HCT116 (cell line): ENCODE results near the gene FSCN2. TPM values are rescaled to one million over a fixed set of nuclear protein-coding genes. Genes with fewer than 3 reads are reported as not detected.

Source experiments
- ATAC-seq: fragments of 200-7000 bp; cut with Tn5 transposase; 2 replicates; pipeline ENCODE4 v1.9.1; 2020; ENCODE audit warnings: mild to moderate bottlenecking, moderate library complexity
- BruUV-seq: library from RNA; stranded (reverse); fragments of 400-500 nt; replicated peaks from 2 replicates; lab custom pipeline; 2021; lab: Mats Ljungman, UMichigan
- CTCF ChIA-PET: fragments of 300-600 bp; sonication (Branson Sonifier 250); formaldehyde crosslinking; loops from one replicate; lab custom pipeline; 2021; ENCODE audit warnings: antibody characterized with exemption; lab: Charles Lee
- POLR2A ChIA-PET: fragments of 300-600, 350-600 bp; sonication (Branson Sonifier 250); formaldehyde crosslinking; loops from one replicate; lab custom pipeline; 2021; ENCODE audit warnings: antibody characterized with exemption; lab: Charles Lee
- RAD21 ChIA-PET, 2 experiments: fragments of 300-600 bp; sonication (Branson Sonifier 250); formaldehyde crosslinking; loops; one replicate each; lab custom pipeline; 2023; ENCODE audit warnings: low total read pairs in 2 of 2; ENCODE audit not compliant: uncharacterized antibody in 2 of 2, unreplicated experiment in 2 of 2, low non-redundant PET in 1 of 2; lab: Charles Lee
- DNase-seq: peaks from one replicate; pipeline ENCODE4 v3.0.0-alpha.2; 2010; ENCODE audit warnings: low read depth, low spot score
- H2AFZ ChIP-seq: fragments of 200-600 bp; shearing (Covaris generic), sonication (generic); 2 replicates; pipeline ENCODE4 v1.6.1; 2017; ENCODE audit warnings: low read depth, mixed run types, mixed read lengths, antibody characterized with exemption, low read length; ENCODE audit not compliant: poor library complexity, severe bottlenecking
- H3K27ac ChIP-seq: 2 replicates; pipeline ENCODE4 v1.5.1; 2012; ENCODE audit warnings: low read depth, low read length
- H3K27me3 ChIP-seq: fragments of 200-600 bp; sonication (generic); 2 replicates; pipeline ENCODE4 v1.6.1; 2016; ENCODE audit warnings: mixed run types, low read length, mixed read lengths; ENCODE audit not compliant: insufficient read depth
- H3K36me3 ChIP-seq, 2 experiments: fragments of 200-500 bp in 1 of 2; fragments of 200-600 bp in 1 of 2; sonication (Bioruptor generic) in 1 of 2; sonication (generic) in 1 of 2; 2 replicates each; pipeline versions ENCODE4 v1.5.1 to v1.6.1; 2014 to 2016; ENCODE audit warnings: low read length in 2 of 2, inconsistent platforms in 1 of 2, mixed read lengths in 1 of 2, mixed run types in 1 of 2; ENCODE audit not compliant: insufficient read depth in 2 of 2, control insufficient read depth in 1 of 2
- H3K4me1 ChIP-seq, 2 experiments: fragments of 200-600 bp in 1 of 2; sonication (generic) in 1 of 2; 2 replicates each; pipeline versions ENCODE4 v1.5.1 to v1.6.1; 2012 to 2017; ENCODE audit warnings: low read length in 2 of 2, inconsistent platforms in 1 of 2, mild to moderate bottlenecking in 1 of 2, mixed read lengths in 1 of 2, mixed run types in 1 of 2, moderate library complexity in 1 of 2; ENCODE audit not compliant: insufficient read depth in 2 of 2, control insufficient read depth in 1 of 2
- H3K4me2 ChIP-seq: fragments of 200-600 bp; sonication (generic); 2 replicates; pipeline ENCODE4 v1.6.1; 2017; ENCODE audit warnings: mixed run types, low read length, mixed read lengths
- H3K4me3 ChIP-seq, 2 experiments: fragments of 200-600 bp in 1 of 2; sonication (generic) in 1 of 2; replicated peaks in 1 of 2; 2 replicates each; pipeline ENCODE4 v1.5.1; 2011 to 2016; ENCODE audit warnings: low read length in 2 of 2, control low read depth in 1 of 2, low read depth in 1 of 2, mild to moderate bottlenecking in 1 of 2, mixed read lengths in 1 of 2, mixed run types in 1 of 2
- H3K79me2 ChIP-seq: fragments of 200-600 bp; sonication (generic); 2 replicates; pipeline ENCODE4 v1.6.1; 2017; ENCODE audit warnings: mild to moderate bottlenecking, mixed run types, low read length, moderate library complexity, mixed read lengths; ENCODE audit not compliant: insufficient read depth
- H3K9ac ChIP-seq: fragments of 200-600 bp; sonication (generic); 2 replicates; pipeline ENCODE4 v1.6.1; 2016; ENCODE audit warnings: low read length, mixed read lengths
- H3K9me2 ChIP-seq: fragments of 200-600 bp; sonication (generic), shearing (Covaris generic); 2 replicates; pipeline ENCODE4 v1.6.1; 2017; ENCODE audit warnings: mixed run types, mild to moderate bottlenecking, moderate library complexity; ENCODE audit not compliant: insufficient read depth
- H3K9me3 ChIP-seq, 2 experiments: fragments of 200-500 bp in 1 of 2; fragments of 200-600 bp in 1 of 2; sonication (Bioruptor generic) in 1 of 2; sonication (generic) in 1 of 2; 2 replicates each; pipeline ENCODE4 v1.6.1; 2014 to 2017; ENCODE audit warnings: low read length in 2 of 2, mixed read lengths in 2 of 2, inconsistent platforms in 1 of 2, low read depth in 1 of 2, mild to moderate bottlenecking in 1 of 2, mixed run types in 1 of 2, moderate library complexity in 1 of 2; ENCODE audit not compliant: control insufficient read depth in 1 of 2, insufficient read depth in 1 of 2
- H4K20me1 ChIP-seq: fragments of 200-600 bp; sonication (generic), shearing (Covaris generic); 2 replicates; pipeline ENCODE4 v1.6.1; 2017; ENCODE audit warnings: mixed run types, mild to moderate bottlenecking, moderate library complexity; ENCODE audit not compliant: insufficient read depth
- ATF3 ChIP-seq: IDR thresholded peaks from 2 replicates; pipeline ENCODE4 v1.6.1; 2012
- EZH2 ChIP-seq: fragments of 200-600 bp; sonication (generic); IDR thresholded peaks from 2 replicates; pipeline ENCODE4 v1.6.1; 2017; ENCODE audit warnings: antibody characterized with exemption, mixed run types
- POLR2AphosphoS5 ChIP-seq: IDR thresholded peaks from 2 replicates; pipeline ENCODE4 v1.6.1; 2011; ENCODE audit warnings: mild to moderate bottlenecking, low read depth, low read length, moderate library complexity
- ZFX ChIP-seq: fragments of 450-650 bp; IDR thresholded peaks from 2 replicates; pipeline ENCODE4 v1.6.1; 2017
- intact Hi-C: fragments of 100-400 bp; cut with micrococcal nuclease; formaldehyde crosslinking; loops from 2 replicates; pipeline ENCODE4 v1.10.0; 2022
- total RNA-seq: library from RNA; stranded (reverse); gene quantifications from one replicate; pipeline ENCODE4 v1.2.1, GENCODE V29; 2021; ENCODE audit not compliant: unreplicated experiment

Gene FSCN2
- total RNA-seq, 1 experiment from 2014 or later = 10.1 TPM

GRCh38 chr17:81515530-81516041, 12.6 kb upstream of the FSCN2 start:
- peaks cover 60% of the 10 kb centered on the region for H3K79me2 ChIP-seq
- intact Hi-C loops = no loop called here
- peak overlapping the region; percentile 100 for H3K27ac ChIP-seq
- H3K9me3 ChIP-seq = no peaks in the 10 kb centered on the region
- H3K4me1 ChIP-seq = peaks cover 37 to 83% of the 10 kb centered on the region in 2 experiments
- DNase-seq = no peak
- ATAC-seq = no peak
- no peaks in the 10 kb centered on the region for H3K27me3 ChIP-seq
- no peak overlapping the region for H2AFZ ChIP-seq
- CTCF ChIA-PET = interaction anchor here (0.7 to 0.8 kb wide), 2 partner anchors 22 to 31 kb away, joined by 3 read pairs; no protein-coding TSS in a partner anchor
- POLR2A ChIA-PET = interaction anchor here (0.6 to 1.3 kb wide), 5 partner anchors 11 to 294 kb away, joined by 3 to 5 read pairs (median 3); no protein-coding TSS in a partner anchor
- H3K9me2 ChIP-seq = no peaks in the 10 kb centered on the region
- peaks cover 17% of the 10 kb centered on the region; the same call in 1 of the 2 replicates for H4K20me1 ChIP-seq
- peak overlapping the region; percentile 94 for H3K9ac ChIP-seq
- H3K4me2 ChIP-seq = peak overlapping the region; percentile 100
- RAD21 ChIA-PET = no interaction called here
- H3K4me3 ChIP-seq = peak overlapping the region; percentile 81 to 90
- no TSS peak for BruUV-seq
- TF ChIP-seq ZFX (peak; percentile 63), EZH2 (no peak)
- H3K36me3 ChIP-seq = peaks cover 11 to 19% of the 10 kb centered on the region in 2 experiments

GRCh38 chr17:81516439-81516838, 11.7 kb upstream of the FSCN2 start:
- CTCF ChIA-PET = no interaction called here
- H3K9me2 ChIP-seq = no peaks in the 10 kb centered on the region
- no peak for DNase-seq
- H3K4me1 ChIP-seq = peaks cover 34 to 77% of the 10 kb centered on the region in 2 experiments
- no peaks in the 10 kb centered on the region for H3K9me3 ChIP-seq
- H2AFZ ChIP-seq = no peak overlapping the region
- peaks cover 5 to 10% of the 10 kb centered on the region in 2 experiments for H3K36me3 ChIP-seq
- BruUV-seq = no TSS peak
- H3K79me2 ChIP-seq = peaks cover 51% of the 10 kb centered on the region
- POLR2A ChIA-PET = no interaction called here
- peak overlapping the region; percentile 81 to 90 for H3K4me3 ChIP-seq
- intact Hi-C loops = no loop called here
- H3K9ac ChIP-seq = peak overlapping the region; percentile 94
- ATAC-seq = no peak
- RAD21 ChIA-PET = no interaction called here
- H3K27ac ChIP-seq = peak overlapping the region; percentile 100
- TF ChIP-seq ATF3 (no peak), POLR2AphosphoS5 (peak; percentile 22; the same call in 1 of the 2 replicates)
- TF ChIP-seq, all 23 proteins: peak for 1
- peaks cover 9% of the 10 kb centered on the region; the same call in 1 of the 2 replicates for H4K20me1 ChIP-seq
- H3K4me2 ChIP-seq = peak overlapping the region; percentile 100
- no peaks in the 10 kb centered on the region for H3K27me3 ChIP-seq
